Activated CD4-positive, alpha-beta T cell treated with anti-CD3 and anti-CD28 coated beads for 36 hours (primary cell): Measurements from ENCODE around the gene HIBCH. TPM values are rescaled to one million over a fixed set of nuclear protein-coding genes. Genes with fewer than 3 reads are reported as not detected.
A peak's percentile ranks its signal among the peaks of the same experiment; 100 is the strongest.
"Not testable (repeated sequence)": the region's sequence is repeated elsewhere in the genome, so short reads cannot be mapped to it uniquely, and the experiment has no call there.

Source experiments
- ATAC-seq: fragments of 200-7000 bp; cut with Tn5 transposase; one replicate; pipeline ENCODE4 v1.10.0; 2021; ENCODE audit warnings: mild to moderate bottlenecking, moderate library complexity
- CTCF ChIA-PET: fragments of 350-600 bp; sonication (Branson Sonifier 250); formaldehyde crosslinking; loops from one replicate; lab custom pipeline; 2021; ENCODE audit warnings: antibody characterized with exemption; lab: Charles Lee
- POLR2A ChIA-PET: fragments of 350-600 bp; sonication (Branson Sonifier 250); formaldehyde crosslinking; loops from one replicate; lab custom pipeline; 2021; ENCODE audit warnings: antibody characterized with exemption, inconsistent platforms; lab: Charles Lee
- DNase-seq: peaks from one replicate; pipeline ENCODE4 v3.0.0-alpha.2; 2020
- H3K27ac Mint-ChIP-seq: one replicate; pipeline ENCODE4 v1.8.0; 2021; ENCODE audit warnings: mixed read lengths
- H3K27me3 Mint-ChIP-seq: one replicate; pipeline ENCODE4 v1.8.0; 2021; ENCODE audit warnings: mixed read lengths
- H3K36me3 Mint-ChIP-seq: one replicate; pipeline ENCODE4 v1.8.0; 2021; ENCODE audit warnings: low read depth, mixed read lengths
- H3K4me1 Mint-ChIP-seq: one replicate; pipeline ENCODE4 v1.8.0; 2021; ENCODE audit warnings: mixed read lengths
- H3K4me3 Mint-ChIP-seq: one replicate; pipeline ENCODE4 v1.8.0; 2021; ENCODE audit warnings: mild to moderate bottlenecking, moderate library complexity, mixed read lengths
- H3K9me3 Mint-ChIP-seq: one replicate; pipeline ENCODE4 v1.8.0; 2021; ENCODE audit warnings: low read depth, mixed read lengths
- intact Hi-C, 2 experiments: fragments of 100-400 bp; cut with DNase I in 1 of 2; cut with micrococcal nuclease in 1 of 2; formaldehyde crosslinking; loops; one replicate each; pipeline versions ENCODE4 v1.14.2 to v1.15.1; 2022 to 2024; cut with DNase I, micrococcal nuclease
- total RNA-seq, 2 experiments: library from RNA; stranded (reverse); gene quantifications; one replicate each; pipeline ENCODE4 v1.2.3, GENCODE V29; 2021

HIBCH gene
- total RNA-seq, 2 experiments from 2014 or later: 23.1 to 23.7 TPM

- Mint-ChIP-seq H3K27ac (no peak overlapping the region), H3K36me3 (peaks cover 37% of the 10 kb centered on the region), H3K27me3 (no peaks in the 10 kb centered on the region), H3K9me3 (no peaks in the 10 kb centered on the region), H3K4me1 (peaks cover 3% of the 10 kb centered on the region), H3K4me3 (no peak overlapping the region)
- CTCF ChIA-PET: interaction anchor here (0.6 to 0.8 kb wide), 3 partner anchors 183 to 482 kb away, joined by 3 read pairs; no protein-coding TSS in a partner anchor
- intact Hi-C loops: no loop called here
- POLR2A ChIA-PET: no interaction called here
- ATAC-seq: no peak
- no peak for DNase-seq
Observed at GRCh38 chr2:190271783-190272456, 47.7 kb downstream of the HIBCH start.

GRCh38 chr2:190270298-190270697, 49.3 kb downstream of the HIBCH start:
- DNase-seq (no peak), ATAC-seq (no peak)
- no peaks in the 10 kb centered on the region for H3K27me3 Mint-ChIP-seq
- no peaks in the 10 kb centered on the region for H3K4me1 Mint-ChIP-seq
- no peaks in the 10 kb centered on the region for H3K9me3 Mint-ChIP-seq
- peaks cover 27% of the 10 kb centered on the region for H3K36me3 Mint-ChIP-seq
- intact Hi-C loops: no loop called here
- POLR2A ChIA-PET: no interaction called here
- CTCF ChIA-PET: no interaction called here
- no peak overlapping the region for H3K27ac Mint-ChIP-seq
- no peak overlapping the region for H3K4me3 Mint-ChIP-seq

- DNase-seq, CTCF ChIA-PET, H3K9me3 Mint-ChIP-seq, H3K27me3 Mint-ChIP-seq, H3K27ac Mint-ChIP-seq, POLR2A ChIA-PET, intact Hi-C loops, ATAC-seq, H3K4me1 Mint-ChIP-seq, H3K4me3 Mint-ChIP-seq: not testable (repeated sequence)
- peaks cover 27% of the 10 kb centered on the region for H3K36me3 Mint-ChIP-seq
Observed at GRCh38 chr2:190269699-190270098, 49.9 kb downstream of the HIBCH start.

GRCh38 chr2:190267302-190267701, 52.3 kb downstream of the HIBCH start:
- ATAC-seq (peak; percentile 49), DNase-seq (no peak)
- Mint-ChIP-seq H3K27me3 (no peaks in the 10 kb centered on the region), H3K4me3 (no peak overlapping the region), H3K9me3 (no peaks in the 10 kb centered on the region), H3K27ac (no peak overlapping the region), H3K4me1 (no peaks in the 10 kb centered on the region), H3K36me3 (peaks cover 26% of the 10 kb centered on the region)
- POLR2A ChIA-PET: no interaction called here
- intact Hi-C loops: no loop called here
- CTCF ChIA-PET: interaction anchor here (0.7 to 1.8 kb wide), 2 partner anchors 9 to 10 kb away, joined by 4 to 6 read pairs; no protein-coding TSS in a partner anchor

GRCh38 chr2:190266314-190266713, 53.3 kb downstream of the HIBCH start:
- peaks cover 22% of the 10 kb centered on the region for H3K36me3 Mint-ChIP-seq
- ChIA-PET CTCF (interaction anchor here (0.7 to 0.8 kb wide), 2 partner anchors 11 to 12 kb away, joined by 3 to 4 read pairs; no protein-coding TSS in a partner anchor), POLR2A (no interaction called here)
- intact Hi-C loops: no loop called here
- no peak overlapping the region for H3K27ac Mint-ChIP-seq
- DNase-seq: no peak
- H3K4me3 Mint-ChIP-seq: no peak overlapping the region
- no peaks in the 10 kb centered on the region for H3K4me1 Mint-ChIP-seq
- H3K9me3 Mint-ChIP-seq: no peaks in the 10 kb centered on the region
- ATAC-seq: no peak
- no peaks in the 10 kb centered on the region for H3K27me3 Mint-ChIP-seq

GRCh38 chr2:190261851-190262250, 57.8 kb downstream of the HIBCH start:
- DNase-seq (no peak), ATAC-seq (no peak)
- H3K27me3 Mint-ChIP-seq: no peaks in the 10 kb centered on the region
- CTCF ChIA-PET: interaction anchor here (0.7 kb wide), 3 partner anchors 86 to 1248 kb away, joined by 3 read pairs; no protein-coding TSS in a partner anchor
- peaks cover 7% of the 10 kb centered on the region for H3K9me3 Mint-ChIP-seq
- no peak overlapping the region for H3K4me3 Mint-ChIP-seq
- POLR2A ChIA-PET: no interaction called here
- H3K36me3 Mint-ChIP-seq: peaks cover 34% of the 10 kb centered on the region
- intact Hi-C loops: no loop called here
- peaks cover under 1% of the 10 kb centered on the region for H3K4me1 Mint-ChIP-seq
- H3K27ac Mint-ChIP-seq: no peak overlapping the region

GRCh38 chr2:190256087-190256486, 63.5 kb downstream of the HIBCH start:
- intact Hi-C loops: no loop called here
- ATAC-seq: peak; percentile 57
- no peak overlapping the region for H3K4me3 Mint-ChIP-seq
- H3K4me1 Mint-ChIP-seq: peaks cover 2% of the 10 kb centered on the region
- no peak for DNase-seq
- peaks cover 10% of the 10 kb centered on the region for H3K9me3 Mint-ChIP-seq
- H3K27ac Mint-ChIP-seq: no peak overlapping the region
- no peaks in the 10 kb centered on the region for H3K27me3 Mint-ChIP-seq
- ChIA-PET CTCF (no interaction called here), POLR2A (interaction anchor here (0.7 kb wide), 1 partner anchor 371 kb away, joined by 4 read pairs; no protein-coding TSS in a partner anchor)
- peaks cover 44% of the 10 kb centered on the region for H3K36me3 Mint-ChIP-seq

GRCh38 chr2:190255676-190256075, 64.0 kb downstream of the HIBCH start:
- peaks cover 2% of the 10 kb centered on the region for H3K4me1 Mint-ChIP-seq
- H3K9me3 Mint-ChIP-seq: peaks cover 10% of the 10 kb centered on the region
- peaks cover 47% of the 10 kb centered on the region for H3K36me3 Mint-ChIP-seq
- H3K4me3 Mint-ChIP-seq: no peak overlapping the region
- no peaks in the 10 kb centered on the region for H3K27me3 Mint-ChIP-seq
- H3K27ac Mint-ChIP-seq: no peak overlapping the region
- ChIA-PET CTCF (interaction anchor here (0.7 kb wide), 1 partner anchor 503 kb away, joined by 3 read pairs; no protein-coding TSS in a partner anchor), POLR2A (interaction anchor here (0.7 kb wide), 1 partner anchor 371 kb away, joined by 4 read pairs; no protein-coding TSS in a partner anchor)
- peak; percentile 94 for ATAC-seq
- intact Hi-C loops: loop anchor here in 1 of 2 experiments (1.0 kb wide), 1 partner anchor 436 kb away; no protein-coding TSS in a partner anchor
- peak; percentile 11 for DNase-seq

GRCh38 chr2:190254063-190254850, 65.4 kb downstream of the HIBCH start:
- no peaks in the 10 kb centered on the region for H3K27me3 Mint-ChIP-seq
- CTCF ChIA-PET: interaction anchor here (0.5 to 0.9 kb wide), 2 partner anchors 12 to 165 kb away, joined by 3 read pairs; no protein-coding TSS in a partner anchor
- peaks cover 2% of the 10 kb centered on the region for H3K4me1 Mint-ChIP-seq
- peaks cover 49% of the 10 kb centered on the region for H3K36me3 Mint-ChIP-seq
- intact Hi-C loops: no loop called here
- no peak overlapping the region for H3K4me3 Mint-ChIP-seq
- DNase-seq (no peak), ATAC-seq (no peak)
- POLR2A ChIA-PET: no interaction called here
- H3K27ac Mint-ChIP-seq: no peak overlapping the region
- peaks cover 10% of the 10 kb centered on the region for H3K9me3 Mint-ChIP-seq

GRCh38 chr2:190250421-190250820, 69.2 kb downstream of the HIBCH start:
- ATAC-seq: no peak
- Mint-ChIP-seq H3K36me3 (peaks cover 33% of the 10 kb centered on the region), H3K27ac (no peak overlapping the region), H3K4me1 (no peaks in the 10 kb centered on the region), H3K9me3 (no peaks in the 10 kb centered on the region), H3K4me3 (no peak overlapping the region), H3K27me3 (no peaks in the 10 kb centered on the region)
- POLR2A ChIA-PET: no interaction called here
- CTCF ChIA-PET: interaction anchor here (0.6 to 1.8 kb wide), 3 partner anchors 10 to 487 kb away, joined by 3 to 4 read pairs (median 4); no protein-coding TSS in a partner anchor
- no peak for DNase-seq
- intact Hi-C loops: no loop called here

GRCh38 chr2:190235551-190236075, 84.0 kb downstream of the HIBCH start:
- no peaks in the 10 kb centered on the region for H3K4me1 Mint-ChIP-seq
- intact Hi-C loops: no loop called here
- no peaks in the 10 kb centered on the region for H3K27me3 Mint-ChIP-seq
- ATAC-seq: no peak
- peaks cover 50% of the 10 kb centered on the region for H3K36me3 Mint-ChIP-seq
- H3K4me3 Mint-ChIP-seq: no peak overlapping the region
- ChIA-PET POLR2A (no interaction called here), CTCF (interaction anchor here (1.0 kb wide), 1 partner anchor 142 kb away, joined by 4 read pairs; no protein-coding TSS in a partner anchor)
- DNase-seq: no peak
- no peak overlapping the region for H3K27ac Mint-ChIP-seq
- H3K9me3 Mint-ChIP-seq: peaks cover 14% of the 10 kb centered on the region
